Neural cell (in vitro differentiated cells): ENCODE measurements around the gene CDKAL1. TPM values are rescaled to one million over a fixed set of nuclear protein-coding genes. Genes with fewer than 3 reads are reported as not detected.

Experiments
- H2AFZ ChIP-seq: fragments of 200-600, 300-800 bp; sonication (generic), shearing (Covaris generic); 2 replicates; pipeline ENCODE4 v1.6.0; 2014; ENCODE audit warnings: low read depth, mild to moderate bottlenecking, antibody characterized with exemption, low read length, moderate library complexity
- H3F3A ChIP-seq: fragments of 200-600 bp; shearing (Covaris generic); 2 replicates; pipeline ENCODE4 v1.6.1; 2016; ENCODE audit warnings: mild to moderate bottlenecking, moderate library complexity, mixed read lengths, antibody characterized with exemption, low read length; ENCODE audit not compliant: insufficient read depth, poor library complexity, severe bottlenecking
- H3K27ac ChIP-seq: fragments of 200-600, 300-800 bp; sonication (generic), shearing (Covaris generic); 2 replicates; pipeline ENCODE4 v1.5.1; 2014; ENCODE audit warnings: mild to moderate bottlenecking, low read length, moderate library complexity
- H3K27me3 ChIP-seq: fragments of 300-800, 200-600 bp; sonication (generic), shearing (Covaris generic); 2 replicates; pipeline ENCODE4 v1.6.0; 2014; ENCODE audit warnings: mild to moderate bottlenecking, low read depth, low read length, moderate library complexity; ENCODE audit not compliant: insufficient read depth
- H3K36me3 ChIP-seq: fragments of 300-800, 200-600 bp; sonication (generic), shearing (Covaris generic); 2 replicates; pipeline ENCODE4 v1.5.1; 2014; ENCODE audit warnings: mild to moderate bottlenecking, antibody characterized with exemption, low read length, moderate library complexity; ENCODE audit not compliant: insufficient read depth
- H3K4me2 ChIP-seq: fragments of 300-800, 200-600 bp; sonication (generic), shearing (Covaris generic); 2 replicates; pipeline ENCODE4 v1.6.0; 2014; ENCODE audit warnings: mild to moderate bottlenecking, low read length
- H3K4me3 ChIP-seq: fragments of 300-800, 200-600 bp; sonication (generic), shearing (Covaris generic); 2 replicates; pipeline ENCODE4 v1.5.1; 2014; ENCODE audit warnings: mild to moderate bottlenecking, low read length, moderate library complexity
- H3K79me2 ChIP-seq: fragments of 200-600 bp; shearing (Covaris generic); replicated peaks from 2 replicates; pipeline ENCODE4 v1.6.0; 2014; ENCODE audit warnings: mild to moderate bottlenecking, low read length, moderate library complexity; ENCODE audit not compliant: insufficient read depth
- H3K9ac ChIP-seq: fragments of 300-800, 200-600 bp; sonication (generic), shearing (Covaris generic); 2 replicates; pipeline ENCODE4 v1.6.1; 2016; ENCODE audit warnings: mild to moderate bottlenecking, low read length, mixed read lengths
- H3K9me2 ChIP-seq: fragments of 200-600 bp; shearing (Covaris generic); 2 replicates; pipeline ENCODE4 v1.6.1; 2016; ENCODE audit warnings: mild to moderate bottlenecking, low read length, mixed read lengths; ENCODE audit not compliant: insufficient read depth
- H3K9me3 ChIP-seq: fragments of 200-600, 300-800 bp; sonication (generic), shearing (Covaris generic); 2 replicates; pipeline ENCODE4 v1.6.1; 2016; ENCODE audit warnings: mild to moderate bottlenecking, mixed run types, low read length, moderate library complexity, mixed read lengths
- H4K20me1 ChIP-seq: fragments of 200-600 bp; shearing (Covaris generic); 2 replicates; pipeline ENCODE4 v1.6.1; 2016; ENCODE audit warnings: mild to moderate bottlenecking, mixed run types; ENCODE audit not compliant: insufficient read depth
- CTCF ChIP-seq: fragments of 450-650 bp; IDR thresholded peaks from 2 replicates; pipeline ENCODE4 v1.5.1; 2014; ENCODE audit warnings: antibody characterized with exemption, mild to moderate bottlenecking, moderate library complexity; ENCODE audit not compliant: poor library complexity, severe bottlenecking
- EP300 ChIP-seq: fragments of 450-650 bp; conservative IDR thresholded peaks from 2 replicates; pipeline ENCODE4 v1.6.1; 2014; ENCODE audit warnings: antibody characterized with exemption, mild to moderate bottlenecking, moderate library complexity; ENCODE audit not compliant: poor library complexity, severe bottlenecking
- EZH2 ChIP-seq: fragments of 200-600, 300-800 bp; shearing (Covaris generic), sonication (generic); IDR thresholded peaks from 2 replicates; pipeline ENCODE4 v1.6.1; 2014; ENCODE audit warnings: antibody characterized with exemption, low read length, borderline replicate concordance, mild to moderate bottlenecking; ENCODE audit not compliant: insufficient read depth, poor library complexity, severe bottlenecking
- MXI1 ChIP-seq: fragments of 450-650 bp; conservative IDR thresholded peaks from 2 replicates; pipeline ENCODE4 v1.6.1; 2014; ENCODE audit warnings: antibody characterized with exemption, mild to moderate bottlenecking; ENCODE audit not compliant: poor library complexity, severe bottlenecking
- POLR2AphosphoS5 ChIP-seq: IDR thresholded peaks from 2 replicates; pipeline ENCODE4 v1.6.1; 2012
- RAD21 ChIP-seq: fragments of 450-650 bp; conservative IDR thresholded peaks from 2 replicates; pipeline ENCODE4 v1.6.1; 2014; ENCODE audit warnings: antibody characterized with exemption, mild to moderate bottlenecking, moderate library complexity
- REST ChIP-seq: IDR thresholded peaks from 2 replicates; pipeline ENCODE4 v1.6.1; 2012; ENCODE audit warnings: borderline replicate concordance
- SMC3 ChIP-seq: fragments of 450-650 bp; conservative IDR thresholded peaks from 2 replicates; pipeline ENCODE4 v1.6.1; 2014; ENCODE audit warnings: antibody characterized with exemption, mild to moderate bottlenecking, moderate library complexity; ENCODE audit not compliant: poor library complexity
- TAF1 ChIP-seq: IDR thresholded peaks from 2 replicates; pipeline ENCODE4 v1.6.1; 2012; ENCODE audit warnings: low read depth
- polyA plus RNA-seq: library from polyadenylated mRNA; depleted of rRNA; stranded (reverse); fragments of >200 nt; gene quantifications from 2 replicates; pipeline ENCODE4 v1.2.3, GENCODE V29; 2014

The CDKAL1 gene
- polyA plus RNA-seq, 1 donor from 2014 or later, result 10.7 TPM

- H3K36me3 ChIP-seq, result peaks cover 3% of the 10 kb centered on the region
- H3K9me2 ChIP-seq, result no peaks in the 10 kb centered on the region
- H3K27me3 ChIP-seq, result no peaks in the 10 kb centered on the region
- H3F3A ChIP-seq, result no peaks in the 10 kb centered on the region
- H3K27ac ChIP-seq, result no peak overlapping the region
- no peak overlapping the region for H3K9ac ChIP-seq
- no peaks in the 10 kb centered on the region for H4K20me1 ChIP-seq
- TF ChIP-seq REST, result no peak
- no peaks in the 10 kb centered on the region for H3K9me3 ChIP-seq
- H2AFZ ChIP-seq, result no peak overlapping the region
- no peak overlapping the region for H3K4me2 ChIP-seq
- H3K4me3 ChIP-seq, result no peak overlapping the region
- no peaks in the 10 kb centered on the region for H3K79me2 ChIP-seq
Observed at GRCh38 chr6:21227486-21227885, 693.2 kb downstream of the CDKAL1 start.

GRCh38 chr6:21228411-21228810 lies 694.2 kb downstream of the CDKAL1 start:
- Histone ChIP-seq H3K27me3 (no peaks in the 10 kb centered on the region), H3K4me2 (no peak overlapping the region), H3K9ac (no peak overlapping the region), H3K4me3 (no peak overlapping the region), H4K20me1 (no peaks in the 10 kb centered on the region), H2AFZ (no peak overlapping the region), H3K9me2 (no peaks in the 10 kb centered on the region), H3K27ac (no peak overlapping the region), H3K9me3 (no peaks in the 10 kb centered on the region), H3K36me3 (peaks cover 3% of the 10 kb centered on the region), H3K79me2 (no peaks in the 10 kb centered on the region), H3F3A (no peaks in the 10 kb centered on the region)
- TF ChIP-seq EZH2, result no peak
- no peak for TF ChIP-seq CTCF
- TF ChIP-seq REST, result no peak
- TF ChIP-seq RAD21, result no peak
- TF ChIP-seq POLR2AphosphoS5, result no peak
- no peak for TF ChIP-seq MXI1
- no peak for TF ChIP-seq EP300
- TF ChIP-seq SMC3, result no peak
- TF ChIP-seq TAF1, result no peak
